NCI-H510A treated with DMSO at 0.1 percent for 48 hours (cell line): ENCODE measurements around the gene ARHGAP35.

Experiments
- DNase-seq: peaks from one replicate; lab custom pipeline; 2025; lab: John Stamatoyannopoulos, UW

The ARHGAP35 gene

DNA sequence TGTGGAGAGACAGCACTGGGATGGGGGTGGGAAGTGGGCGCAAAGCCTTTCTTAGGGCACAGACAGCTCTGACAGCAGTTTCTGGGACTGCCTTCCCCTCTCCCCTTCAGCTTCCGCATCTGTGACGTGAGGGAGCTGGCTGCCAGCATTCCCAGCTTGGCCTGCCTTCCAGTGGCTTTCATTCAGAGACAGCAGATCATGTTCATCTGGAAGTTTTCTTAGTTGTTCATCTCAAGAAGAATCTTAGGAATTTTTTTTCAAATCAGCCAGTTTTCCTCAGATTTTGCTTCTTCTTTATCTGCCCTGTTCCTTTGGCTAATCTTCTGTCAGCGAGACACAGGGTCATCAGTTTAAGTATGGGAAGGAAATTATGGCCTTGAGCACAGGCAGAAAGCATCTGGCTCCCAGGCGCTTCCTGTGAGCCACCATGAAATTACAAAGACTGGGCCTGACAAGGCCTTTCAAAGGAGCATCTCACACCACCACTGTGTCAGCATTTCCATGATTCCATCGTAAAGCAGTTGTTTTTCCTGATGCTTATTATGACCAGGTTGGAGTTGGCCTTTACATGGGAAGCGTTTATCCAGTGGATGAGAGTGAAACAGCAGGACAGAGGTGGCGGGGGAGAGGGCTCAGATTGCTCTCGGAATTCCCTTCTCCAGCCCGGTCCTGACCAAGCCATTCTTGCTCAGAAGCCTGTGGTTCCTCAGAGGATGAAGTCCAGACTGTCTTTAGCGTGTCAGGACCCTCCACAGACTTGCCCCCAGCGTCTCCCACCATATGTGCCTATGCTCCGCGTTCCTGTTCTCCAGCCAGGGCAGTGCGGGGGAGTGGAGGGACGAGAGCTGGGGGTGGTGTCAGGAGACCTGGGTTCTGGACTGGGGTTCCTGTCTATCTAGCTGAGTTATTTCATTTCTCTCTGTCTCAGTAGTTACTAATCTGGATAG, 43.6 kb downstream of the ARHGAP35 start:
- no peak for DNase-seq

DNA sequence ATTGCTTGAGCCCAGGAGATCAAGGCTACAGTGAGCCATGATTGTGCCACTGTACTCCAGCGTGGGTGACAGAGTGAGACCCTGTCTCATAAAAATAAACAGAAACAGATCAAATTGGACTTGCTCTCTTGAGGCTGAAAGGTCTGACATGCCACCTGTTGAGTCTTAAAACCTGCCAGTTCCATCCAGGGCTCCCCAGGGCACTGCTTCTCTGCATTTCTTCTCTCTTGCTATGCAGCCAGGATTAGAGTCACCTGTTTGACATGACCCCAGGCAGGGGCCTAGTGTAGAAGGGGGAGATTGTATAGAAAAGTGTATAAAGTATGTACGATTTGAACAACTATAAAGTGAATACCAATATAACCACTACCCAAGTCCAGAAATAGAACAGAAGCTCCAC, 45.4 kb downstream of the ARHGAP35 start:
- no peak for DNase-seq

DNA sequence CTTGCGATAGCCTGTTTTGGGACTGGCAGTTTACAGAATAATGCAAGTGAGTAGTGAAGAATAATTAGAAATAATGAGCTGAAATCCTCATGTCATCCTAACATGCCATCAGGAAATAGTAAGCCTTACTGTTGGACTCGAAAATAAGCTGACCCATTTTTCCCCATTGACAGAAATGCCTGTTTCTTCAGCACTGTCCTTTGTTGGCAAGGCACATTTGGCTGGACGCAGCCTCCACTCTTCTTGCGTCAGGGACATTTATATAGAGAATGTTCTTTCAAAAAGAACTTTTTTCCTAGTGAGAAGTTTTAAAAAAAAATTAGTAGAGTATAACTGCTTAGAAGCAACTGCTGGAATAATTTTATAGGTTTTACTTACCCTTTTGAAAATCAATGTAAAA, 47.1 kb downstream of the ARHGAP35 start:
- no peak for DNase-seq

DNA sequence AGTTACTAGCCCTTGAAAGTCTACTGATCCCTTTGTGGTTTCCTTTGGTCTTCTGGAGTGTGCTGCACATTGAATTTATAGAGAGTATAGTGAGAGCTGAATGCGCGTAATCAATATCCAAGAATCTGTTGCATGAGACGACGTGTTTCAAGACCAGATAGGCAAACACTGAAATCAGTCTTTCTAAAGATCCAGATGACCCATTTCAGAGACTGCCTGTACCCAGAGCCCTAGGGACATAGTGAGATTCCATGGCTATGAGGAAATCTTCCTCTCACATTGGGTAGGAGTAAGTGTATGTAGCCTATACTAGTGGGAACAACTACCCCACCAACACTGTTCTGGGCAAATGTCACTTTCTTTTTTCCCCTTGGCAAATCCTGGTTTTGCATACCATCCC, 48.6 kb downstream of the ARHGAP35 start:
- no peak for DNase-seq
